GM19239 (cell line): ENCODE data around the gene SLC4A5.
A peak's percentile ranks its signal among the peaks of the same experiment; 100 is the strongest.

Experiments used
- DNase-seq: peaks from one replicate; pipeline ENCODE4 v3.0.0; 2011; ENCODE audit warnings: low spot score; ENCODE audit not compliant: insufficient read length
- FAIRE-seq: peaks from 2 replicates; lab custom pipeline; 2011; peaks lifted over from hg19 to GRCh38; lab: Jason Lieb, UNC

Gene SLC4A5, protein sequence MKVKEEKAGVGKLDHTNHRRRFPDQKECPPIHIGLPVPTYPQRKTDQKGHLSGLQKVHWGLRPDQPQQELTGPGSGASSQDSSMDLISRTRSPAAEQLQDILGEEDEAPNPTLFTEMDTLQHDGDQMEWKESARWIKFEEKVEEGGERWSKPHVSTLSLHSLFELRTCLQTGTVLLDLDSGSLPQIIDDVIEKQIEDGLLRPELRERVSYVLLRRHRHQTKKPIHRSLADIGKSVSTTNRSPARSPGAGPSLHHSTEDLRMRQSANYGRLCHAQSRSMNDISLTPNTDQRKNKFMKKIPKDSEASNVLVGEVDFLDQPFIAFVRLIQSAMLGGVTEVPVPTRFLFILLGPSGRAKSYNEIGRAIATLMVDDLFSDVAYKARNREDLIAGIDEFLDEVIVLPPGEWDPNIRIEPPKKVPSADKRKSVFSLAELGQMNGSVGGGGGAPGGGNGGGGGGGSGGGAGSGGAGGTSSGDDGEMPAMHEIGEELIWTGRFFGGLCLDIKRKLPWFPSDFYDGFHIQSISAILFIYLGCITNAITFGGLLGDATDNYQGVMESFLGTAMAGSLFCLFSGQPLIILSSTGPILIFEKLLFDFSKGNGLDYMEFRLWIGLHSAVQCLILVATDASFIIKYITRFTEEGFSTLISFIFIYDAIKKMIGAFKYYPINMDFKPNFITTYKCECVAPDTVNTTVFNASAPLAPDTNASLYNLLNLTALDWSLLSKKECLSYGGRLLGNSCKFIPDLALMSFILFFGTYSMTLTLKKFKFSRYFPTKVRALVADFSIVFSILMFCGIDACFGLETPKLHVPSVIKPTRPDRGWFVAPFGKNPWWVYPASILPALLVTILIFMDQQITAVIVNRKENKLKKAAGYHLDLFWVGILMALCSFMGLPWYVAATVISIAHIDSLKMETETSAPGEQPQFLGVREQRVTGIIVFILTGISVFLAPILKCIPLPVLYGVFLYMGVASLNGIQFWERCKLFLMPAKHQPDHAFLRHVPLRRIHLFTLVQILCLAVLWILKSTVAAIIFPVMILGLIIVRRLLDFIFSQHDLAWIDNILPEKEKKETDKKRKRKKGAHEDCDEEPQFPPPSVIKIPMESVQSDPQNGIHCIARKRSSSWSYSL

DNA sequence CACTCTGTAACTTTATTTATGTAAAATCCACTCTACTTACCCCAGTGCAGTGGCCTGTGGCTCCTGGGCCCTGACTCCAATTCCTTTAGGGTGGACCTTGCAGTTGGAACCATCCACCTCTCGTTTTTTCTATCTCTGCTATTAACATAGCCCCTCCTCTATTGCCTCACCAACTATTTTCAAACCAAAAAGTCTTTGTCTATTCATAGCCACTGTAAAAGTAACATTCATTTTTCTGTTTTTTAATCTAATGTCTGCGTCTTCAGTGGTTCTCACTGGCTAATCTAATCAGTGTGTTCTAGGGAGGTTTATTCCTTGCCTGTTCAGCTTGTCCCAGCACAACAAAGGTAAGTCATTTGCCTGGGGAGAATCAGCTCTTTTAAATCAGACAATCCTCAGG lies at the start of gene SLC4A5:
Gene SLC4A5 (minus strand): TSS at position 101 of the 400 bp plus-strand sequence. CDS start 28,393 bp downstream, outside the sequence.
- FAIRE-seq (no peak), DNase-seq (no peak)

DNA sequence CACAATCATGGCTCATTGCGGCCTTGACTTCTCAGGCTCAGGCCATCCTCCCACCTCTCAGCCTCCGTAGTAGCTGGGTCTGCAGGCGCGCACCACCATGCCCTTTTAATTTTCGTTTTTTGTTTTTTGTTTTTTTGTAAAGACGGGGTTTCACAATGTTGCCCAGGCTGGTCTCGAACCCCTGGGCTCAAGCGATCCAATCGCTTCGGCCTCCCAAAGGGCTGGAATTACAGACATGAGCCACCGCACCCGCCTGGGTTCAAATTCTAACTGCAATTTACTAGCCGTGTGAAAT lies 49.2 kb upstream of the SLC4A5 start:
- no peak for FAIRE-seq
- no peak for DNase-seq

DNA sequence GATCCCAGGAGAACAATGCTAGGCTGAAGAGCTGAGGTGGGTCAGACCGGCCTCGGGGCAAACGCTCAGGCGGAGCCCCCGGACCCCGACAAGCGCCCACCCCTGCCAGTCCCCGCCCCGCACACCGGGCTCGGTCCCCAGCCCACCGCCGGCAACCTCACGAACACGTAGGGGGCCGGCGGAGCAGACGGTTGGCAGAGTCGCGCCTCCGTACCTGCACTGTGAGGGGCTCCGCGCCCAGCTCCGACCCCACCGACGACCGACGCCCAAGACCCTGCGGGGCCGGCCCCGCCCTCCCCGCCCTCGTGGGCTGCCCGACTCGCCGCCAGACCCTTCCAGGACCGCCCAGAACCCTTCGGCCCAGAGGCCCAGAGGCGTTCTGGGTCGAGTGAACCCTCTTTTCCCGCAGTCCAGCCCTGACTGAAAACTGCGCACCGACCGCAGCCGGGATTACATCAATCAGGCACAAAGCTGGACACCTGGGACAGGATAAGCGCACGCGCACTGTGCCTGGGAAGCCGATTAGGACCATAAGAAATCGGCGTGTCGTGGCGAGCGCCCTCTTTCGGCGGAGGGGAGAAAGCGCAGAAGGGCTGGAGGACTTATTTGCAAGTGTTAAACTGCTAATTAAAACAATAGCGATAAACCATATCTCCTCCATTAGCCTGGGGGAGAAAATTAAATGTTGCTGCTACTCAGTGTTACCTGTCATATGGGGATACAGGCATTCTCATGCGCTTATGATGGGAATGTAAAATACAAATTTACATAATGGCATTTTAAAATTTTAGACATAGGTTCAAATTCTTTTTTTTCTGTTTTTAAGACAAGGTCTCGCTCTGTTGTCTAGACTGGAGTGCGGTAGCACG lies 48.6 kb upstream of the SLC4A5 start:
- FAIRE-seq (peak; percentile 91), DNase-seq (peak; percentile 83)

DNA sequence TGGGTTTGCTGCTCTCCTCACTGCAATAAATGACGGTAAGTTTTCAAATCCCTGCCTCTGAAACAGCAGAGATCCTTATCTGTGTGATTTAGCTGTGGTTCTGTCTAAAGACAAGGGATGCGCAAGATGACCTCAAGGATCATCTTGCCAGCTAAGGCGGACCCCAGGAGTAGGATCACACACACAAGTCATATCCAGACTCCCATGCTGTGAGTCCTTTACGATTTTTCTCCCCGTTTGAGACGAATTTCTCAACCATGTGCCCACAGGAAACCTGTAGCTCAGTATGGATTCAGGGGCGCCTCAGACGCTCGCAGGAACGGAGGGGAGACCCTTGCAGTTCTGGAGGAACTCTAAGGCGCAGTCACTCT lies 48.0 kb upstream of the SLC4A5 start:
- no peak for DNase-seq
- FAIRE-seq = no peak

DNA sequence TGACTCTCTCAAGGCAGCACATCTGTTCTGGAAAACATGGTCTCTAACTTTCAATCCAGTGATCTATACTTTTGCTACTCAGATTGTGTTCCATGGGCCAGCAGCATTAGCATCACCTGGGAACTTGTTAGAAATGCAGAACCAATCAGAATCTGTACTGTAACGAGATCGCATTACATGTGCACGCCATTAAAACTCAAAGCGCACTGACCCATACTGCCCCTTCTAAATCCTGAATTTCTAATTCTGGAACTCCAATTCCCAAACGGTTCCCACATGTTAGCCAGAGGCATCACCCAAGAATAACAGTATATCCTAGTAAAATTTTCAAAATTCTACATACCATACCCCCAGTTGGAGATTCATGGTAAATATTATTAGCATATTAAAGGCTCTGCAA lies 47.4 kb upstream of the SLC4A5 start:
- DNase-seq (no peak), FAIRE-seq (no peak)

DNA sequence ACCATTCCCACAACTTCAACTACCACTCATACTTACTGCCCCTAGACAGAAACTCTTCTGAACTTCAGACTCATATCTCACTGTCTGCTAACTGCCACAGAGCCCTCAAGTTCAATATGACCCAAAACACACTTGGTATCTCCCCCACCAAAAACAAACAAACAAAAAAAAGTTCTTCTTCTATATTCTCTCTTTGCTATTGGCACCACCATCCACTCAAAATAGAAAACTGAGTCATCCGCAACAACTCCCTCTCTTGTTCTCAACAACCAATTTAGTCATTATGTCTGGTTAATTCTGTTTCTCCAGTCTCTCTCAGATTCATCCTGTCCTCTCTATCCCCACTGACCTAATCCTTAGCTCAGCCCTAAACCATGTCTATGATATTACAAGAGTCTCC lies 44.1 kb upstream of the SLC4A5 start:
- FAIRE-seq (no peak), DNase-seq (no peak)

DNA sequence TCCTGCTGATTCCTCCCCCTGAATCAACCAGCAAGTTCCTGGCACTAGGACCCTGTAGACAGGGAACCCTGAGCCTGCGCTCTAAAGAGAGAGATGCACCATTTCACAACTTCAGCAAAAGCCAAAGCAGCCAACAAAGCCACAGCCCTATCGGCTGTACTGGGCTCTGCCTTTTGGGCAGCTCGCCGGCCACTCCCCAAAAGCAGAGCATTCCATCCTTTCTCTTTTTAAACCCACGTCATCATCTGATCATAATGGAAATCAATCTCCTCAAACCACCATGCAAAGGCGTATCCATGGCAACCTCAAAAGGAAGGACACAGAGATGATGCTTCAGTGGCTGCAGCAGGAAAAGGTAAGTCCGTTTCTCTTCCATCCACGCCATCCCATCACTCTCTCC lies 42.2 kb upstream of the SLC4A5 start:
- DNase-seq (no peak), FAIRE-seq (no peak)

DNA sequence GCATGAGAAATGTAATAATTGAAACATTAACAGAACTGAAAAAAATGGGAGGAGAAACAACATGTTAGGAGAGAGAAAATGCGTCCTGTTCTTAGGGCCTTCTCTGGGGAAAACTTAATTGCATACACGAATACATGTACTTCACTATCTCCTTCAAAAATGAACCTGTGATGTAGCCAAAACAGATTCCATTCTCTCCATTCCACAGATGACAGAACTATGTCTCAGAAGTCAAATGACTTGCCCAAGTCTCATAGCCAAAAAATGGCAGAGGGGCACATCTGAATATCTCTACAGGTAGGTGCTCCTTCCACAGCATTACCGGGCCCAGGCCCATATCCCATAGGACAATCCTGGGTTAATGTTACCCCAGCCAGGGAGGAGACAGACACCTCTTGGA lies 40.8 kb upstream of the SLC4A5 start:
- DNase-seq (no peak), FAIRE-seq (no peak)

DNA sequence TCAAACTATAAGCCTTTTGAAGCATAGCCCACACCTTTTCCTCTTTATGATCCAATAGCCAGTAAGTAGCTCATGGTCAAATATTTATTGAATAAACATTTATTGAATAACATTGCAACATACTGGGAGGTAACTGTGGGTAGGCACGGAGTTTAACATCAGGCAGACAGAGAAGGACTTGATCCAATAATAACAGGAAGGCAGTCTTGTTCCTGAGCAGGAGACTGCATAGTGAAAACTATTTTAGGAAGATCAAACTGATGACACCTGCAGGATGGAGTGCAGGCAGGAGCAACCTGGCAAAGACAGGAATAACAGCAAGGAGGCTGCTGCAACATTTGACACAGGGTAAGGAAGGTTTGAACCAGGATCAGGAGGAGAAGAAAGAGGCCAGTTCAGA lies 40.0 kb upstream of the SLC4A5 start:
- FAIRE-seq = no peak
- DNase-seq = no peak

DNA sequence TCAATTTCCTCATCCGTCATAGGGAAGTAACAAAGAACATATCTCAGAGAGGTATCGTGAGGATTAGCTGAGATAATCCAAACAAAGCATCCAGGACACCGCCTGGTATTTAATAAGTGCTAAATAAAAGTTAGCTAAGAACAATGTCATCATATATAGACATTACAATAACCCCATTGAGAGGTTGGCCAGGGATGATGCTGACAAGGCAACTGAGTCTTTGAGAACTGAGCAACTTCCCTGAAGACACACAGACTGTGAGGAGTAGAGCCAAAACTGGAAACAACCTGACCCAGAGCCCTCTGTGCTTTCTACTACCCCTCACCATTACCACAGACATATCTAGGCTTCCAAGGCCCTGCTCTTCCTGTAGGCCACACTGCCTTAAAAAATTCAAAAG lies 38.5 kb upstream of the SLC4A5 start:
- no peak for FAIRE-seq
- no peak for DNase-seq

DNA sequence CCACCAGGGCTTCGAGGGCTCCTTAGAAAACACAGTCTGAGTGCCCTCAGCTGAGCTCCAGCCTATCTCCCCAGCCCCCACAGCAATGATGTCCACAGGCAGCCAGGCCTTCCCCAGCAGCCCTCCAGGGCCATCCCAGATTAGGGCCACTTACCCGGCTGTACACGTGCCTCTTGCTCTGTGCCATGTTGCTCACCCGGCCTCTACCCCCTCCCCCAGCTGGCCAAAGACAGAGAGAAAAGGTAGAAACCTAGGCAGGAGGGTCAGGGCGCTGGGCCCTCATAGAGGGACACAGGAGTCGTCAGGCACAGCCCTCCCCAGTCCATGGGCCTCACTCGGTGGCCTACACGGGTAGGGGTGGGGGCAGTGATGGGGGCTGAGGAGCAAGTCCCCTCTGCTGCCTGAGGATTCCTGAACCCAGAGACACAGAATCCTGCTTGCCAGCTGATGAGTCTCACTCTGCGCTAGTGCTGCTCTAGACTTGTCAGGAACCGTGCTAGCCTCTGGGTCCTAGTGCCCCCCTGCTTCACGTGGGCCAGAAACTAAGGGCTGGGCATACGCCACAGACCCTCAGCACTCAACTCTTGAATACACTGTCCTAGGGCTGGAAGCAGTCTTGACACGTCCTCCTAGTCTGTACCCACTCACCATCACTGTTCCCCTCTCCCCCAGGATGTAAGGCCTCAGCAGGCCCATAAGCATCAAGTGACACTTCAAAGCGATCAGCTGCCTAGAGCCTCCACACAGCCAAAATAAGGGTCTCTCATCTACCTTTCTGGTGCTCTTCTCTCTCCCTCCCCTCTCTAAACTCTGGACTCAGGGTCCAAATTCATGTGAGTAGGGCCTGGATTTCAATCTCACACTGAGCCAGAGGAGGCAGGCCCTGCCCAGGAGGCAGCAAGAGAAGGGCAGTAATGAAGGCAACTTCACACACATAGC lies 36.9 kb upstream of the SLC4A5 start, which contains the start of gene DCTN1:
Gene DCTN1 (minus strand): TSS at position 461 of the 939 bp plus-strand sequence. CDS start 274 bp downstream, at position 187.
- FAIRE-seq (peak; percentile 51), DNase-seq (peak; percentile 31)

DNA sequence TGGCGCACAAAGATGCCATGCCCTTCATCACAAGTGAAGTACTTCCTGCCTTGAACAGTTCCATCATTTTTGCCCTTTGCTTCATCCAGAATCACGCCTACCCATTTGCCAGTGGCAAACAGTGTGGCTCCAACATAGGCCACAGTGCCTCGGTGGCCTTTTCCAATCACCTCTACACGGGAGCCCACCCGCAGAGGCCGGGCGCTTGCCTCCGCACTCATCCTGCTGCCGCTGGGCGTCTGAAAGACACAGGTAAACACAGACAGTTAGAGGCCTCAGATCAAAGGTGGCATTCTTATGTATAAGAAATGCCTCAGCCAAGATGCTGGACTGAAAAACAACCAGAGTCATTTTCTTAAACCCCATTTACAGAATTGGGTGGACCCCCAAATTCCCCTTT lies 34.8 kb upstream of the SLC4A5 start:
- DNase-seq (no peak), FAIRE-seq (no peak)

DNA sequence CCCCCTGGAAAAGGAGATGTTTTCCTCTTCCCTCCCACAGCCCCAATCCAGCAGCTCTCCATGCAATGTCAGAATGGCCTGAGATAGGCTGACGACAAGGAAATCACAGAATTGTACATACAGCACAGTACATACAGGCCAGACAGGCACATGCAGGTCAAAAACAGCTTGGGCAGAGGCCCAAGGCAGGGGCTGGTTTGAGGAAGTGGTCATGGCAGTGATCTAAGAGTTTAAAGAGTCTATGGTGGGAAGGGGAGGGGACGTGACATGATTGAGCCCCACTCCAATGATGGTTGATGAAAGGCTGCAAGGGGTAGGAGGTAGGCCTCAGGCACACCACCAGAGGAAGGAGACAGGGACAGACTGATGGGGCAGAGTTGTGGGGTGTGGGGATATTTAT lies 32.6 kb upstream of the SLC4A5 start:
- DNase-seq = no peak
- no peak for FAIRE-seq

DNA sequence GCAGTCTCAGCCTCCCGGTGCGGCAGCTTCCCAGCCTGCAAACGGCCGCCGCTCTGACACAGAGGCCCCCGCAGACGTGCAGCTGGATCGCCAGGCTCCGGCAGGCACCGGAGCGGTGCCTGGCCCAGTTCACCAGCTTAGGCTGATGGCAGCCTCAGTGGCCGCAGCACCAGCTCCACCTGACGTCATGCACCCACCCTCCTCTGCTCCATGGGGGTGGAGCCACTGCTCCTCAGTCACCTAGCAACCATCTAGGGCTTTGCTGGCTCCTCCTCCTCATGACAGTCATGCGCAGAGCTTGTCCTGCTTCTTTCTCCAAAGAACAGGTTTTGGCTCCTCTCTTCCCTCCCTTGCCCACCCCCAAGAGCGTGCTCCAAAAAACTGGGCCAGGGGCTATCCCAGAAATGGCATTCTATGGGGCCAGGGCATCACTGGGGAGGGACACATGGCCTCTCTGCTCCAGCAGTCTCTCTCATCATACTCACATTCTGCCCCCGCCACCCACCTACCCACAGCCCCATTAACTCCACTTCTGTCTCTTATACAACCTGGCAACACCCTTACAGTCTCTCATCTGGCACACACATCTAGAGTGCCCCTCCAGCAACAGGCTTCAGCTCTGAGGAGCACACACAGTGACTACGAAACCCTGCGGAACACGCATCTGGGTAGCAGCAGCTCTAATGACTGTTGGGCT lies 31.4 kb upstream of the SLC4A5 start:
- no peak for FAIRE-seq
- no peak for DNase-seq

DNA sequence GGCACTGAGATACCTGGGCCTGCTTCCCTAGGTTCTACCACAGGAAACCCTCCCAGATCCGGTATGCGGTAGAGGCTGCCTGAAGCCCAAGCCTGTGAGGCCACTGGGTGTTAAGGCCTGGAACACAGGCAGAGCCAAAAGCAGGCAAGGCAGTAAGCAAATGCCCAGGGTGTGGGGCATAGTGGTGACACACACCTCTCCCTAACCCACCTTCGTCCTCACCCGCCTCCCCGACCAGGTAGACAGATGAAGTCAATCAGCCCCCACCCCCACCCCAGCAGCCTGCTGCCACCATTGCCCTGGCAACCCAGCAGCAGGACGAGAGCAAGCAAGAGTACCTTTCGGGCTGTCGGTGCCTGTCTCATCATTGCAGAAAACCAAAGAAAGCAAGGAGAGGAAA lies 30.8 kb upstream of the SLC4A5 start:
- DNase-seq (no peak), FAIRE-seq (no peak)

DNA sequence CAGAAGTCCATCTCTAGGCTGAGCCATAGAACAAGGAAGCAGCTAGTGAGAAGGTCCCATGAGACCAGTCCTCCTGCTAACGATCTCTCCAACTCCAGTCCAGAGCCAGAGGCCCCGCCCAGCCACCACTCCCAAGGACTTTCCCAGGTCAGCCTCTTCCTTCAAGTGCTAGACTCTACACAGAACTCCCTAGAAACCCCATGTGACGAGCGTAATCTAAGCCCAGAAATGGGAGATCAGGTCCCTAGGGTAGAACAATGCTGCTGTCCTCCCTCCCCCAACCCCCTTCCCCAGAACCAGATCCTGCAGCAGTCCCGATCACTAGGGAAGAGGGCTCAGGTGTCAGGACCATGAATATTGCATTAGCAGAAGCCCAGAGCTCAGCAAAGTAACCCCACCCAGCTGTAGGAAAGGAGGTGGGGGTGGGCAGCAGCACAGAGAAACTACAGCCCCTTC lies 30.0 kb upstream of the SLC4A5 start:
- FAIRE-seq (no peak), DNase-seq (no peak)

DNA sequence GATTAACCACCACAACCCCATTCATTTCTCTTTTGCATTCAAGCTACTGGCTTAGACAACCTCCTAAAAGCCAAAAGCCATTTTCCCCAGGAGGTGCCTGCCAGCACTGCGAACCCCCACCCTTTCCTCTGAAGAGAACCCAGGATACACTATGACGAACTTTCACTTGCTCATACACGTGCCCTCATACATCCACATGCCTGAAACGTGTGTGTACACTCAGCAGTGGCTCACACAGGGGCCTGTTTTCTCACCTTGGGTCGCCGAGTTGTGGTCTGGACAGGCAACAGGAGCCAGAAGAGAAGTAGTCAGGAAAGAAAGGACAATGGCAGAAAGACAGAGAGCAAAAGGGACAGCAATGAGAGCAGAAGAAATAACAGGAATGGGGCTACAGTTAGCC lies 29.5 kb upstream of the SLC4A5 start:
- DNase-seq (no peak), FAIRE-seq (no peak)

DNA sequence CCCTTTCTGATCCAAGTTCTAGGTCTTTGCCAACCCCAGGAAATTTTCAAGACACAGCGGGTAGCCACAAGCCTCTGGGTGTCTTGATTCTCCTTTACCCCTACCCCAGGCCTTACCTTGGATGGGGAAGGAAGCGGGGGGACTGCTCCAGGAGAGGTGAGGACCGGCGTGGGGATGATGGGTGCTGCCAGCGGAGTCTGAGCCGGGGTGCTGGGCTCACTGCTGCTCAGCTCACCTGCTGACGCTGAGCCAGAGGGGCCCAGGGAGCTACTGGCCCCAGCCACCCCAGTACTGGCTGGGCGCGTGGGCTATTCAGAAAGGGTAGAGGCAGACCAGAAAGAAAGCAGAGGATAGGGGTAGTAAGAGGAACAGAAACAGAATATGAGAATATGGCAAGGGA lies 28.2 kb upstream of the SLC4A5 start:
- no peak for FAIRE-seq
- no peak for DNase-seq
